Brain microvascular endothelial cell (primary cell): ENCODE data around the gene SLC41A3.

Experiments used
- DNase-seq: peaks from one replicate; pipeline ENCODE4 v3.0.0-alpha.2; 2020
- H3K27ac ChIP-seq: fragments of 250-450 bp; sonication (Bioruptor Pico); 2 replicates; pipeline ENCODE4 v1.5.1; 2020; ENCODE audit warnings: mild to moderate bottlenecking, moderate library complexity
- H3K27me3 ChIP-seq: fragments of 250-450 bp; sonication (Bioruptor Pico); replicated peaks from 2 replicates; pipeline ENCODE4 v1.5.1; 2020; ENCODE audit warnings: mild to moderate bottlenecking
- H3K36me3 ChIP-seq: fragments of 250-450 bp; sonication (Bioruptor Pico); replicated peaks from 2 replicates; pipeline ENCODE4 v1.5.1; 2020; ENCODE audit warnings: mild to moderate bottlenecking
- H3K4me3 ChIP-seq: 2 replicates; pipeline ENCODE4 v1.5.1; 2011; ENCODE audit warnings: low read depth, mild to moderate bottlenecking, control low read depth, low read length, moderate library complexity
- in situ Hi-C: cut with HindIII; loops from 2 replicates; pipeline ENCODE4 v1.10.0; 2017; ENCODE audit warnings: low sequenced_read_pairs, low pct_ligation_motif_present
- TF ChIP-seq, protein P1 (sequence below): IDR thresholded peaks from 2 replicates; pipeline ENCODE4 v1.5.1; 2011; ENCODE audit warnings: low read depth, mild to moderate bottlenecking, moderate library complexity, low read length, control low read depth, inconsistent platforms; ENCODE audit errors: missing control alignments

The SLC41A3 gene

DNA sequence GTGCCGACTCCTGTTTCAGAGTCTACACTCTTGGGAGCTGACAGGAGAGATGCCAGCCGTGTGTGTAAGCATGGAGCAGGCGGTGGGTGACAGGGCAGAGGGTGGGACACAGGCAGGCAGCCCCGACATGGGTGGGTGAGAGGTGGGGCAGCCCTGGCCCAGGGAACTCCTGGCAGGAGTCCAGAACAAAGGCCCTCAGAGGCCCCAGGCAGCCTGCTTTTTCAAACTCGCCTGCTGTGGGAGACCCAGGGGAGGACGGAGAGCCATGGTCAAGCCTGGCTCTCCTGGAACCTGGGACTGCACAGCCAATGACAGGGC is 29.3 kb upstream of the SLC41A3 start:
- in situ Hi-C loops, result no loop called here
- Histone ChIP-seq H3K4me3 (no peak overlapping the region), H3K36me3 (no peaks in the 10 kb centered on the region), H3K27me3 (no peaks in the 10 kb centered on the region), H3K27ac (no peak overlapping the region)
- TF ChIP-seq, protein P1, sequence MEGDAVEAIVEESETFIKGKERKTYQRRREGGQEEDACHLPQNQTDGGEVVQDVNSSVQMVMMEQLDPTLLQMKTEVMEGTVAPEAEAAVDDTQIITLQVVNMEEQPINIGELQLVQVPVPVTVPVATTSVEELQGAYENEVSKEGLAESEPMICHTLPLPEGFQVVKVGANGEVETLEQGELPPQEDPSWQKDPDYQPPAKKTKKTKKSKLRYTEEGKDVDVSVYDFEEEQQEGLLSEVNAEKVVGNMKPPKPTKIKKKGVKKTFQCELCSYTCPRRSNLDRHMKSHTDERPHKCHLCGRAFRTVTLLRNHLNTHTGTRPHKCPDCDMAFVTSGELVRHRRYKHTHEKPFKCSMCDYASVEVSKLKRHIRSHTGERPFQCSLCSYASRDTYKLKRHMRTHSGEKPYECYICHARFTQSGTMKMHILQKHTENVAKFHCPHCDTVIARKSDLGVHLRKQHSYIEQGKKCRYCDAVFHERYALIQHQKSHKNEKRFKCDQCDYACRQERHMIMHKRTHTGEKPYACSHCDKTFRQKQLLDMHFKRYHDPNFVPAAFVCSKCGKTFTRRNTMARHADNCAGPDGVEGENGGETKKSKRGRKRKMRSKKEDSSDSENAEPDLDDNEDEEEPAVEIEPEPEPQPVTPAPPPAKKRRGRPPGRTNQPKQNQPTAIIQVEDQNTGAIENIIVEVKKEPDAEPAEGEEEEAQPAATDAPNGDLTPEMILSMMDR, result no peak
- DNase-seq, result no peak

DNA sequence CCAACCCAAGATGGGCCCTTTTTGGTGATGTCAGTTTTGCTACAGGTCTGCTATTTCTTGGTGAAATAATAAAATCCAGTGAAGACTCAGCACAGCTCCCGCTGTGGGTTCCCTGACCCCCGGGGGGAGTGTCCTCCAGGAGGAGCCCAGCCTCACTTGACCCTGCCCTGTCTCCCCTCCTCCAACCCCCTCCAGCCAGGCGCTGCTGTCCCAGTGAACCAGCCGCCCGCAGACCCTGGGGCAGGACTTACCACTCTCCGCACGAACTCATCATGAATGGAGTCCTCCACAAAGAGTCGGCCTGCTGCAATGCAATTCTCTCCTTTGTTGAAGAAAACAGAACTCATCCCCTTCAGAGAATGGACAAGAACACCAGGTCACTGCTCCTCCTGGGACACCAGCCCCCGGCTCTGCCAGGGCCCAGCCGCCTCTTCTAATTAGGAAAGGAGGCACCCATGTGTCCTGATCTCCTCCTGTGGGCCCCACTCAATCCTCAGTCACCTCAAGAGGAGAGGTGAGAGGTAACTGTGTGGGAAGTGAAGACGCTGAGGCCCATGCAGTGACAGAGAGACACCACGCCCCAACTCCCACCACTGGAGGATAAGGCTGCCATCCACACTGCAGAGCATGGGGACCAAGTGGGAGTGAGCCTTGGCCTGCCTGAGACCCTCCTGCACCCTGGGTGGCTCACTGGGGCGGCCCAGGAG is 28.8 kb upstream of the SLC41A3 start:
- in situ Hi-C loops, result no loop called here
- no peak overlapping the region for H3K27ac ChIP-seq
- no peak for DNase-seq
- H3K4me3 ChIP-seq, result no peak overlapping the region
- H3K27me3 ChIP-seq, result no peaks in the 10 kb centered on the region
- no peaks in the 10 kb centered on the region for H3K36me3 ChIP-seq
- TF ChIP-seq, protein P1, result no peak

DNA sequence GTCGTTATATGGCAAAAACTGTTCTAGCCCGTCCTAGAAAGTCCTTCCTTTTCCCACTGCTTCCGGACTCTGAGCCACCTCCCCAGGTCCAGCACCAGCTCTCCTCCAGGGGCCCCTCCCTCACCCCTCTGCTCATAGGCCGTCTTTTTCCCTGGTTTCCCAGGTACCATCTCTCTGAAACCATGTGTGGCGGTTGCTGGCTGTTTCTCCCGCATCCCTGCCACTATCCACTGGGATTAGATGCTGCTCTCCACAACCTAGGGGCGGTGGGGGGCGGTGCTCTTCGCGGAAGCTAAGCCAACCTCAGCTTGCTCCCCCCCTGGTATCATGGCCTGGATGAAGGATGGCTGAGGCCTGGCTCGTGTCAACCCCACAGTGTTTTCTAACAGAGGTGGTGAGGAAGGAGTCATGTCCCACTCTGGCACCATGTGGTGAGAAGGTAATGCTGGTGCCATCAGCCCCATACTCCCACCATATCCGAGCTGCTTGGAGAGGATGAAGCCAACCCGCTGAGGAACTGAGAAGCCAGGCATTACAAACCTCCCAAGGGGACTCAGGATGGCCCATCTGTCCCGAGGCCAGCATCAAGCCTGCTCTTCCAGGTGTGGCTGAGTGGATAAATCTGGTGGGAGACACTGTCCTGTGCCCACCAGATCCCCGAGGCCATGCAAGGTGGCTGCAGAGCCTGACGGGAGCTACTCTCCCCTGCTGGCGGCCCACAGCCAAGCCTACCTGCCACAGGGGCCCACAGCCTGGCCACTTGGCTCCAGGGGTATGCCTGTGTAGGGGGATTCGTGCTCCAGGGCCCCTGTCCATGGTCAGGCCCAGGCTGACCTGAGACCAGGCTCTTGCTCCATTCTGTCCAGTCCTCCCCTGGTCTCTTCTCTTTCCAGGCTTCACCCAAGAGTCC is 27.9 kb upstream of the SLC41A3 start:
- H3K4me3 ChIP-seq, result no peak overlapping the region
- in situ Hi-C loops, result no loop called here
- TF ChIP-seq, protein P1, result no peak
- H3K27me3 ChIP-seq, result no peaks in the 10 kb centered on the region
- no peak overlapping the region for H3K27ac ChIP-seq
- no peaks in the 10 kb centered on the region for H3K36me3 ChIP-seq
- DNase-seq, result no peak

DNA sequence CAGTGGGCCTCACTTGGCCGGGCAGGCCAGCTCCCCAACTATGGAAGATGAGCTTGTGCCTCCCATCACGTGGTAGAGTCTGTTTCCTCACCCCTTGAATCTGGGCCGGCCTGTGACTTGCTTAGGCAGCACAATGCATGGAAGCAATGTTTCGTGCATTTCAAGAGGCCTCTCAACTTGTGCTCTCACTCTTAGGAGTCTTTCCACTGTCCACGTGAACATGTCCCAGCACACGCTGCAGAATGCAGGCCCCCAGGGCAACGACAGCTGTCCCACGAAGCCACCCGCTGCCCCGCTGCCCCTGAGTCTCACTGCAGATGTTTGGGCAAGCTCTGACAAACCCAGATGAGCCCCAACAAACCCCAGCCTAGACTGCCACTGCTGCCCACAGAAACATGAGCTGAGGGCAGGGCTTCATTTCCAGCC is 27.2 kb upstream of the SLC41A3 start:
- no peak for DNase-seq
- TF ChIP-seq, protein P1, result no peak
- no peaks in the 10 kb centered on the region for H3K27me3 ChIP-seq

DNA sequence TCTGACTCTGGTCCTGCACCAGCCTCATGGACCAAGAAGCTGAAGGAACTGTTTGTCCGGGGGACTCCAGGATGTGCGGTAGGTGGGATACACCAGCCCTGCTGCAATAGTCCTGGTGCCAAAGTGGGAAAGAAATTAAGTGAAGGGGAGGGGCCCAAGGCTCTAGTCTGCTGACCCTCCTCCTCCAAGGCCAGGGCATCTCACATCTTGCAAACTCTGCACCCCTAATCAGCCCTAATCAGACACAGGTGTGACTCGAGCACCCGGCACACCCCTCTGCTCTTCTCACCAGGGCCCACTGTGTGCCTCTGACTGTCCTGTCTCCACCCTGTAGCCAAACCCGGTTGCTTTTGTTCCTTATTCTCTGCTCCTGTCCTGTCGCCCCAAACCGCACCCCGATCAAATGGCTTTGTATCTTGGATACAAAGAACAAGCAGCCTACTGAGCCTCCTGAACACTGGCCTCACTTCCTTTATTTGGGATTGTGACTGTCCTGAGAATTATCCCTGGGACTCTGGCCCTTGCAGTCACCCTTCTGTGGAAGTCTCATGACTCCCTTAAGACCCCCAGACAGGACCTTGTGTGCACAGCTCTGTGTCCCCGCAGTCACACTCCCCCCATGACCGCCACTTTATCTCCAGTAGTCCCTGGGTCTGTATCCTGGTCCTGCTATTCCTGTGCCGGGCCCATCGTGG is 26.7 kb upstream of the SLC41A3 start:
- Histone ChIP-seq H3K27me3 (no peaks in the 10 kb centered on the region), H3K27ac (no peak overlapping the region), H3K4me3 (no peak overlapping the region), H3K36me3 (no peaks in the 10 kb centered on the region)
- TF ChIP-seq, protein P1, result no peak
- in situ Hi-C loops, result no loop called here
- DNase-seq, result no peak

More for the DNA sequence above, 27.2 kb upstream of the SLC41A3 start:
- in situ Hi-C loops, result no loop called here
- Histone ChIP-seq H3K27ac (no peak overlapping the region), H3K36me3 (no peaks in the 10 kb centered on the region), H3K4me3 (no peak overlapping the region)
